Nephron progenitor cell (in vitro differentiated cells): Measurements from ENCODE around the gene CHDH.

ENCODE experiments used
- DNase-seq: peaks from one replicate; pipeline ENCODE4 v3.0.0; 2021
- H3K27ac Mint-ChIP-seq: 2 replicates; pipeline ENCODE4 v1.8.0; 2021; ENCODE audit warnings: mild to moderate bottlenecking, moderate library complexity, mixed read lengths
- H3K27me3 Mint-ChIP-seq: 2 replicates; pipeline ENCODE4 v1.8.0; 2021; ENCODE audit warnings: mild to moderate bottlenecking, low read depth, mixed read lengths; ENCODE audit not compliant: poor library complexity
- H3K36me3 Mint-ChIP-seq: 2 replicates; pipeline ENCODE4 v1.8.0; 2021; ENCODE audit warnings: low read depth, mixed read lengths
- H3K4me1 Mint-ChIP-seq: 2 replicates; pipeline ENCODE4 v1.8.0; 2021; ENCODE audit warnings: mixed read lengths
- H3K4me3 Mint-ChIP-seq: 2 replicates; pipeline ENCODE4 v1.8.0; 2021; ENCODE audit warnings: mild to moderate bottlenecking, moderate library complexity, mixed read lengths
- H3K9me3 Mint-ChIP-seq: 2 replicates; pipeline ENCODE4 v1.8.0; 2021; ENCODE audit warnings: mild to moderate bottlenecking, moderate library complexity, mixed read lengths
- TF ChIP-seq, protein P1 (sequence below): fragments of 200-600 bp; sonication (generic); IDR thresholded peaks from 2 replicates; pipeline ENCODE4 v1.5.0; 2021; ENCODE audit warnings: antibody characterized with exemption

The CHDH gene

DNA sequence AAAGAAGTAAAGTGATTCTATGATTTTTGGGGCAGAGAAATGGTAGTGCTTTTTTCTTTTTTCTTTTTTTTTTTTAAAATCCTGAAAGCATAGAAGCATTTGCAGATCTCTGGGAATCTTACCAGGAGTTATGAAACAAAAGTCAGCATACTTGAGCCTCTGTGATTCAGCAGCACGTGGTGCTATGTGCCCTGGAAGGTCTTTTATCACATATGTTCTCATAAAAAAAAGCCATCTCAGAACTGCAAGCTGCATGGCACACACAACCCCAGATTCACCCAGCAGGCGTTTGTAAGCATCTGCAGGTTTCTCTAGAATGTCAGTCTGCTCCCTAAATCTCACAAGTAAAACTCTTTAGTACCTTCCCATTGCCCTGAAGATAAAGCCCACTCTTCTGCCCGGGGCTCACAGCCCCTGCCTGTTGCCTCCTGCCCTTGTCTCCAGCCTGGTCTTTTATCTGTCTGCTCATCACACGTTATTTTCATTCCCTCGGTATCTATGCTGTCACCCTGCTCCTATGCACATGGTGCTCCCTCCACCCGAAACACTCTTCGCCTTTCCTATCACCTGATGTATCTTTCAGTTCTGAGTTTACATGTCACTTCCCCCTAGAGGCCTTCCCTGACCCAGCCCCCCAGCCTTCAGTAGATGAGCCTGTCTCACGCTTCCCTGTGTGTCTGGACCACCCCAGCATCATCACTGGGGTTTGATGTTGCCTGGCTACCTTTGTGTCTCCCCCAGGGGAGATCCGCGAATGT is 72.4 kb downstream of the CHDH start:
- H3K36me3 Mint-ChIP-seq: no peaks in the 10 kb centered on the region
- peaks cover 20% of the 10 kb centered on the region for H3K27me3 Mint-ChIP-seq
- DNase-seq: no peak
- H3K27ac Mint-ChIP-seq: no peak overlapping the region
- H3K9me3 Mint-ChIP-seq: no peaks in the 10 kb centered on the region
- TF ChIP-seq, protein P1, sequence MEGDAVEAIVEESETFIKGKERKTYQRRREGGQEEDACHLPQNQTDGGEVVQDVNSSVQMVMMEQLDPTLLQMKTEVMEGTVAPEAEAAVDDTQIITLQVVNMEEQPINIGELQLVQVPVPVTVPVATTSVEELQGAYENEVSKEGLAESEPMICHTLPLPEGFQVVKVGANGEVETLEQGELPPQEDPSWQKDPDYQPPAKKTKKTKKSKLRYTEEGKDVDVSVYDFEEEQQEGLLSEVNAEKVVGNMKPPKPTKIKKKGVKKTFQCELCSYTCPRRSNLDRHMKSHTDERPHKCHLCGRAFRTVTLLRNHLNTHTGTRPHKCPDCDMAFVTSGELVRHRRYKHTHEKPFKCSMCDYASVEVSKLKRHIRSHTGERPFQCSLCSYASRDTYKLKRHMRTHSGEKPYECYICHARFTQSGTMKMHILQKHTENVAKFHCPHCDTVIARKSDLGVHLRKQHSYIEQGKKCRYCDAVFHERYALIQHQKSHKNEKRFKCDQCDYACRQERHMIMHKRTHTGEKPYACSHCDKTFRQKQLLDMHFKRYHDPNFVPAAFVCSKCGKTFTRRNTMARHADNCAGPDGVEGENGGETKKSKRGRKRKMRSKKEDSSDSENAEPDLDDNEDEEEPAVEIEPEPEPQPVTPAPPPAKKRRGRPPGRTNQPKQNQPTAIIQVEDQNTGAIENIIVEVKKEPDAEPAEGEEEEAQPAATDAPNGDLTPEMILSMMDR: no peak
- H3K4me1 Mint-ChIP-seq: peaks cover 27% of the 10 kb centered on the region
- H3K4me3 Mint-ChIP-seq: no peak overlapping the region

DNA sequence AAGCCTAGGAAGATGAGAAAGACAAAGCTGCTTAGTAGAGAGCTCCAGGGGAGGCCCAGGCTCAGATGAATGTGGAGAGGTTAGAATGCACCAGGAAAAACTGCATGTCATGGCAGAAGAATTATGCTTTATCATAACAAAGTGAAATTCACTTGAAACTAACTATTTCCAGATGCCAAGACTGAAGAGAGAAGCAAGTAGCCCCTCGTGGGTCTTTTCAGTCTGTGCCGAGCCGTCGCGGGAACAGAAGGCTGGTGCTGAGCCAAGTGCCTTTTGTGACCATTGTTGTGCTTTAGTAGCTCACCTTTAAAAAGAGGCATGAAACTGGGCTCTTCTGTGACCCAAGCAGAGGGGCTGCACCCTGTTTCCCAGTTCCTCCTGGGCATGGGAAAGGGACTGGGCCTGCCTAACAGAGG is 73.2 kb downstream of the CHDH start:
- H3K36me3 Mint-ChIP-seq: no peaks in the 10 kb centered on the region
- DNase-seq: no peak
- peaks cover 29% of the 10 kb centered on the region for H3K4me1 Mint-ChIP-seq
- H3K27ac Mint-ChIP-seq: no peak overlapping the region
- peaks cover 20% of the 10 kb centered on the region for H3K27me3 Mint-ChIP-seq
- no peaks in the 10 kb centered on the region for H3K9me3 Mint-ChIP-seq
- no peak overlapping the region for H3K4me3 Mint-ChIP-seq
- TF ChIP-seq, protein P1: no peak

DNA sequence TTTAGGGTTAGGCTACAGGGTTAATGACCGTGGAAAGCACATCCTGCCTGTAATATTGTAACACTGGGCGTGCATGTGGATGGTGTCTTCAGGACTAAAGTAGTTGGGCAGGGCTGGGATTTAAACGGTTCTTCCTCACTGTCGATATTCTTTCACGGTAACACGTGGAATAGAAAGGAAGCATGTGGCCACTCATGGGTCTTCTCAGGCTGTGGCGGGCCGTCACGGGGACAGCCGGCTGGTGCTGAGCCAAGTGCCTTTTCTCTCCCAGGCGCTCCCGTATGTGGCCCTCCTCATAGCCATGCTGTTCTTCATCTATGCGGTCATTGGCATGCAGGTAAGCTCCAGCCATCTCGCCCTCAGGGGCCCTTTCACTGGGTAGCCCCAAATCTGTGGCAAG is 73.7 kb downstream of the CHDH start:
- H3K9me3 Mint-ChIP-seq: no peaks in the 10 kb centered on the region
- no peaks in the 10 kb centered on the region for H3K36me3 Mint-ChIP-seq
- H3K4me1 Mint-ChIP-seq: peaks cover 33% of the 10 kb centered on the region
- no peak for DNase-seq
- H3K27ac Mint-ChIP-seq: no peak overlapping the region
- TF ChIP-seq, protein P1: no peak
- no peak overlapping the region for H3K4me3 Mint-ChIP-seq
- peaks cover 20% of the 10 kb centered on the region for H3K27me3 Mint-ChIP-seq

DNA sequence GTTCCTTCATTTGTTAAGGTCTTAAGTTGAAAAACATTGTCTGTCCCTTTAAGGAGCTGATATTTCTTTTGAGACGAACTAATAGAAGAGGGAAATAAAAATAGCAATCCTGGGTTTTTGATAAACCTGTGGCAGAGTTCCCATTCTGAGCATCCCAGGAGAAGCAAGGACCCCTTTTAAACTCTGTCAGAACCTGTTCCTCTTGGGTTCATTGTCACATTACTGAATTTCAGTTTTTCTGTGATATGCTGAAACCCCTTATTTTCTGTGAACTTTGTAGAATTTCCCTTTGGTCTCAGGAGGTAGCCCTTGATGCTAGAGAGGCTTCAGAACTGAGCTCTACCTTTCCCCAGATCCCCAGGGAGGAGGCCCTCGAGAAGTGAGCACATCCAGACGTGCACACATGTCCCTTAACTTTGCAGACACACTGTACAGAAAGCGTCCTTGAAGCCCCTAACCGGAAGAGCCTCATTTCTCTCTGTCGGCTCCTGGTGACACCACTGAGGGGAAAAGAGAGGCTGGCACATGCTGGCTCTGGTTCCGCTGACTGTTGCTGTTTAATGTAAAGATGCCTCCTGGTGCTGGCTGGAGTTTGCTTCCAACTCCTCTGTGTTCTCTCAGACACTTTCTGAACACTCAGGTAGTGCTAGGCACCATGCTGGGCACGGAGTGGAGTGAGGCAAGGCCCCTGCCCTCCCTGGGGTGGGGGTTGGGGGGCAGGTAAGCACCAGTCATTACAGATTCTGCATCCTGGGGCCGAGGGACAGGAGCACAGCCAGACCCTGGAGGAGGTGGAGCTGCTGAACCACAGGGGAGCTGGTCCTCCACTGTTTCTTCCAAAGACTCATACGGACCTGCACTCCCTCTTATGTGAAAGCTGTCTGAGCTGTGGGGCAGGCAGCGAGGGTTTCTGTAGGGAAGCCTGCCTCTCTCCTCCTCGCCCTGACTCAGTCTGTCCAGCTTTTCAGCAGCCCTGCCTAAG is 77.5 kb downstream of the CHDH start:
- Mint-ChIP-seq H3K27ac (no peak overlapping the region), H3K4me1 (peaks cover 10% of the 10 kb centered on the region), H3K27me3 (peaks cover 20% of the 10 kb centered on the region), H3K9me3 (no peaks in the 10 kb centered on the region), H3K4me3 (no peak overlapping the region), H3K36me3 (no peaks in the 10 kb centered on the region)
- TF ChIP-seq, protein P1: no peak
- DNase-seq: no peak

DNA sequence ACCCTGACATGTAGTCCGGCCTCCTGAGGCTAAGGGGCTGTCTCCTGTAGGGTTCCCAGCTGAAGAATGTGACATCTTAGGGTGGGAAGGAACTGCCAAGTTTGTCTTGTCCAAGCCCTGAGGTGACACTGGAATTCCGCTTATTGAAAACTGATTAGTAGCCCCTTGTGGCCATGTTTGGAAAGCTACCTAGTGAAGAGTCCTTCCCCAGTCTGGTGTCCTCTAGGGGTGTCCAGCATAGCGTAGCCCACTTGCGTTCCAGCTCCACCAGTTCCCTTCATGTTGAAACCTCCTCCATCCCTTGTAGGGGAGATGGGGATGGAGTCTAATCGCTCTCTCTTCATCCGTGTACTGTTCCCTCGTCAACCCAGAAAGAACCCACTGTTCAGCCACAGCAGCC is 79.5 kb downstream of the CHDH start:
- TF ChIP-seq, protein P1: no peak
- no peaks in the 10 kb centered on the region for H3K9me3 Mint-ChIP-seq
- no peak overlapping the region for H3K27ac Mint-ChIP-seq
- H3K4me3 Mint-ChIP-seq: no peak overlapping the region
- peaks cover 18% of the 10 kb centered on the region for H3K27me3 Mint-ChIP-seq
- H3K36me3 Mint-ChIP-seq: no peaks in the 10 kb centered on the region
- H3K4me1 Mint-ChIP-seq: peaks cover 15% of the 10 kb centered on the region
- no peak for DNase-seq
